Measurements from ENCODE around the gene CDKAL1. TPM values are rescaled to one million over a fixed set of nuclear protein-coding genes. Genes with fewer than 3 reads are reported as not detected.

CDKAL1 gene
- total and polyA plus RNA-seq, 2 of the 13 experiments (the other 11 are each of a cell fraction or from before 2014, with no cell fraction given): 9.5 to 27.7 TPM

DNA sequence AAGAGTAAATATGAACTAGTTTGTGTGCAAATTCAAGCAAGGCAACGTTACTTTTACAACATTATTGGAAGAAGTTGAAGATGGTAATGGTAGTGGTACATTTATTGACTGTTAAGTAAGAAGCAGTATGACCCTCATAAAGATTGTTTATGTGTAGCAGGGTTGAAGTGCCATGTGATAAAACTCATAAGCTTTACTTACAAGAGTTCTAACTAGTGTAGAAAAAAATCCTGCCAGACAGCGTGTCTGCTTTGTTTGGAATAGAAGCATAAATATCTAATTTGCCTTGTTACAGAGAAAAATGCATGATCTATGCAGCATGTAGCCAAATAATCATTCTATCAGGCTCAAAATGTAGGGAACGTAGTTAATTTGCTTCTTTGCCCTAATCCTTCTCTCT lies 608.5 kb downstream of the CDKAL1 start:
- WGBS (ENCODE audit: low lambda C conversion rate): 87% methylated on average over 3 of the region's 3 CpGs

More for the DNA sequence above, 608.5 kb downstream of the CDKAL1 start:
- POLR2A ChIA-PET: no interaction called here
- H3K79me2 ChIP-seq (ENCODE audit: insufficient read depth, low read length): no peaks in the 10 kb centered on the region
- H3K9ac ChIP-seq (ENCODE audit: insufficient read depth, low read depth, low read length): no peak overlapping the region
- H3K27ac ChIP-seq (ENCODE audit: extremely low read length, insufficient read depth, low read length): no peak overlapping the region
- DNase-seq (ENCODE audit: low spot score) (no peak), FAIRE-seq (no peak), ATAC-seq (no peak)
- H2AFZ ChIP-seq (ENCODE audit: low read length): no peak overlapping the region
- no TSS peak for BruUV-seq (replicated peaks)
- CTCF ChIA-PET (ENCODE audit: low intra/inter-chr PET ratio, low total read pairs): no interaction called here
- in situ Hi-C loops (cut with HindIII; ENCODE audit: extremely low pct_ligation_motif_present, low pct_unique_long_range_greater_than_20kb): no loop called here
- intact Hi-C loops (cut with micrococcal nuclease; ENCODE audit: unreplicated experiment): no loop called here
- no peaks in the 10 kb centered on the region for H4K20me1 ChIP-seq (ENCODE audit: insufficient read depth, low read length)
- H3K4me1 ChIP-seq (ENCODE audit: insufficient read depth, low read length): peaks cover 29% of the 10 kb centered on the region
- H3K4me2 ChIP-seq (ENCODE audit: low read depth, low read length): no peak overlapping the region
- TF ChIP-seq NCOR1 (IDR thresholded peaks at IDR 0.05; ENCODE audit: borderline replicate concordance, low read length) (no peak), RAD51 (IDR thresholded peaks at IDR 0.05; ENCODE audit: borderline replicate concordance) (no peak), PAX8 (CRISPR knock-in tag; IDR thresholded peaks at IDR 0.05; ENCODE audit: borderline replicate concordance) (no peak), MIER3 (CRISPR knock-in tag; IDR thresholded peaks at IDR 0.05; ENCODE audit: borderline replicate concordance) (no peak), ZNF230 (CRISPR knock-in tag; IDR thresholded peaks at IDR 0.05) (no peak), MATR3 (CRISPR knock-in tag; IDR thresholded peaks at IDR 0.05) (no peak), ARNT2 (CRISPR knock-in tag; IDR thresholded peaks at IDR 0.05; ENCODE audit: low read depth) (no peak), ZNF562 (CRISPR knock-in tag; IDR thresholded peaks at IDR 0.05; ENCODE audit: borderline replicate concordance) (no peak)
- TF ChIP-seq, protein P1, sequence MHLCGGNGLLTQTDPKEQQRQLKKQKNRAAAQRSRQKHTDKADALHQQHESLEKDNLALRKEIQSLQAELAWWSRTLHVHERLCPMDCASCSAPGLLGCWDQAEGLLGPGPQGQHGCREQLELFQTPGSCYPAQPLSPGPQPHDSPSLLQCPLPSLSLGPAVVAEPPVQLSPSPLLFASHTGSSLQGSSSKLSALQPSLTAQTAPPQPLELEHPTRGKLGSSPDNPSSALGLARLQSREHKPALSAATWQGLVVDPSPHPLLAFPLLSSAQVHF (CRISPR knock-in tag; IDR thresholded peaks at IDR 0.05): no peak
- TF ChIP-seq, protein P2, sequence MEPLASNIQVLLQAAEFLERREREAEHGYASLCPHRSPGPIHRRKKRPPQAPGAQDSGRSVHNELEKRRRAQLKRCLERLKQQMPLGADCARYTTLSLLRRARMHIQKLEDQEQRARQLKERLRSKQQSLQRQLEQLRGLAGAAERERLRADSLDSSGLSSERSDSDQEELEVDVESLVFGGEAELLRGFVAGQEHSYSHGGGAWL (CRISPR knock-in tag; IDR thresholded peaks at IDR 0.05): no peak
- TF ChIP-seq, protein P3, sequence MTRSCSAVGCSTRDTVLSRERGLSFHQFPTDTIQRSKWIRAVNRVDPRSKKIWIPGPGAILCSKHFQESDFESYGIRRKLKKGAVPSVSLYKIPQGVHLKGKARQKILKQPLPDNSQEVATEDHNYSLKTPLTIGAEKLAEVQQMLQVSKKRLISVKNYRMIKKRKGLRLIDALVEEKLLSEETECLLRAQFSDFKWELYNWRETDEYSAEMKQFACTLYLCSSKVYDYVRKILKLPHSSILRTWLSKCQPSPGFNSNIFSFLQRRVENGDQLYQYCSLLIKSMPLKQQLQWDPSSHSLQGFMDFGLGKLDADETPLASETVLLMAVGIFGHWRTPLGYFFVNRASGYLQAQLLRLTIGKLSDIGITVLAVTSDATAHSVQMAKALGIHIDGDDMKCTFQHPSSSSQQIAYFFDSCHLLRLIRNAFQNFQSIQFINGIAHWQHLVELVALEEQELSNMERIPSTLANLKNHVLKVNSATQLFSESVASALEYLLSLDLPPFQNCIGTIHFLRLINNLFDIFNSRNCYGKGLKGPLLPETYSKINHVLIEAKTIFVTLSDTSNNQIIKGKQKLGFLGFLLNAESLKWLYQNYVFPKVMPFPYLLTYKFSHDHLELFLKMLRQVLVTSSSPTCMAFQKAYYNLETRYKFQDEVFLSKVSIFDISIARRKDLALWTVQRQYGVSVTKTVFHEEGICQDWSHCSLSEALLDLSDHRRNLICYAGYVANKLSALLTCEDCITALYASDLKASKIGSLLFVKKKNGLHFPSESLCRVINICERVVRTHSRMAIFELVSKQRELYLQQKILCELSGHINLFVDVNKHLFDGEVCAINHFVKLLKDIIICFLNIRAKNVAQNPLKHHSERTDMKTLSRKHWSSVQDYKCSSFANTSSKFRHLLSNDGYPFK (CRISPR knock-in tag; IDR thresholded peaks at IDR 0.05; ENCODE audit: borderline replicate concordance): no peak
- H3K9me3 ChIP-seq (ENCODE audit: low read length): no peaks in the 10 kb centered on the region
- H3K36me3 ChIP-seq (replicated peaks in 1 of 2; ENCODE audit: control insufficient read depth in 1 of 2, insufficient read depth in 2 of 2, low read length in 2 of 2): no peaks in the 10 kb centered on the region
- no peaks in the 10 kb centered on the region for H3K27me3 ChIP-seq (ENCODE audit: control insufficient read depth in 1 of 2, insufficient read depth in 2 of 2, low read length in 2 of 2)
- H3K4me3 ChIP-seq (replicated peaks in 1 of 3; ENCODE audit: insufficient read depth in 1 of 3, low read depth in 2 of 3, low read length in 3 of 3): no peak overlapping the region
